H1 (cell line): ENCODE data around the gene PHYHD1. TPM values are rescaled to one million over a fixed set of nuclear protein-coding genes. Genes with fewer than 3 reads are reported as not detected.

Experiments
- CTCF ChIA-PET: fragments of 300-600 bp; sonication (Branson Sonifier 250); formaldehyde crosslinking; loops from one replicate; lab custom pipeline; 2021; ENCODE audit not compliant: partially characterized antibody; lab: Charles Lee
- POLR2A ChIA-PET: fragments of 300-600 bp; sonication (Branson Sonifier 250); formaldehyde crosslinking; loops from one replicate; lab custom pipeline; 2021; ENCODE audit warnings: inconsistent platforms; ENCODE audit not compliant: partially characterized antibody; lab: Charles Lee
- DNase-seq, 2 experiments: peaks; one replicate each; pipeline versions ENCODE4 v3.0.0 to v3.0.0-alpha.2; 2010 to 2022; ENCODE audit warnings: low spot score in 2 of 2, low read depth in 1 of 2, mixed read lengths in 1 of 2
- FAIRE-seq: peaks from 2 replicates; lab custom pipeline; 2011; peaks lifted over from hg19 to GRCh38; lab: Jason Lieb, UNC
- H2AFZ ChIP-seq: 2 replicates; pipeline ENCODE4 v1.8.1; 2012; ENCODE audit warnings: low read length, inconsistent platforms
- H2AK5ac ChIP-seq: 2 replicates; pipeline ENCODE4 v1.6.1; 2013; ENCODE audit warnings: low read depth, low read length
- H2BK120ac ChIP-seq: replicated peaks from 2 replicates; pipeline ENCODE3; 2013; ENCODE audit warnings: low read depth, low read length, inconsistent platforms
- H2BK12ac ChIP-seq: 2 replicates; pipeline ENCODE4 v1.6.1; 2013; ENCODE audit warnings: low read depth, low read length
- H2BK15ac ChIP-seq: 2 replicates; pipeline ENCODE4 v1.6.1; 2013; ENCODE audit warnings: low read length
- H2BK20ac ChIP-seq: 2 replicates; pipeline ENCODE4 v1.6.1; 2013; ENCODE audit warnings: low read length
- H2BK5ac ChIP-seq: 2 replicates; pipeline ENCODE4 v1.6.1; 2013; ENCODE audit warnings: low read depth, low read length
- H3K14ac ChIP-seq: 2 replicates; pipeline ENCODE4 v1.6.1; 2013; ENCODE audit warnings: inconsistent platforms; ENCODE audit not compliant: insufficient read length
- H3K18ac ChIP-seq: 2 replicates; pipeline ENCODE4 v1.6.1; 2013; ENCODE audit warnings: low read length; ENCODE audit errors: extremely low read depth
- H3K23ac ChIP-seq: 2 replicates; pipeline ENCODE4 v1.6.1; 2013; ENCODE audit warnings: inconsistent platforms; ENCODE audit not compliant: insufficient read length
- H3K23me2 ChIP-seq: 2 replicates; pipeline ENCODE4 v1.6.1; 2013; ENCODE audit warnings: low read depth, low read length
- H3K27ac ChIP-seq: 2 replicates; pipeline ENCODE4 v1.6.1; 2011; ENCODE audit warnings: low read depth, low read length, inconsistent platforms
- H3K27me3 ChIP-seq, 4 experiments: replicated peaks in 1 of 4; 1 replicate in 1 of 4; 2 replicates in 3 of 4; pipeline versions ENCODE4 v1.6.1 to v1.8.1; 2011 to 2013; ENCODE audit warnings: low read length in 3 of 4, mild to moderate bottlenecking in 3 of 4, inconsistent platforms in 2 of 4, mixed read lengths in 2 of 4, moderate library complexity in 1 of 4; ENCODE audit not compliant: control insufficient read depth in 3 of 4, insufficient read depth in 3 of 4; ENCODE audit errors: extremely low read depth in 1 of 4
- H3K36me3 ChIP-seq, 4 experiments: 2 replicates each; pipeline versions ENCODE4 v1.6.1 to v1.8.1; 2011 to 2013; ENCODE audit warnings: mild to moderate bottlenecking in 4 of 4, low read length in 3 of 4, moderate library complexity in 2 of 4, control low read depth in 1 of 4, inconsistent platforms in 1 of 4; ENCODE audit not compliant: insufficient read depth in 4 of 4, control insufficient read depth in 2 of 4
- H3K4ac ChIP-seq: replicated peaks from 2 replicates; pipeline ENCODE3; 2013; ENCODE audit warnings: low read length, low read depth, mixed read lengths, inconsistent platforms; ENCODE audit not compliant: insufficient read length
- H3K4me1 ChIP-seq, 4 experiments: replicated peaks in 1 of 4; 1 replicate in 1 of 4; 2 replicates in 3 of 4; pipeline versions ENCODE4 v1.6.1 to v1.8.1; 2011 to 2013; ENCODE audit warnings: low read length in 3 of 4, inconsistent platforms in 2 of 4, mixed read lengths in 1 of 4; ENCODE audit not compliant: insufficient read depth in 4 of 4, control insufficient read depth in 3 of 4
- H3K4me2 ChIP-seq, 2 experiments: 2 replicates each; pipeline versions ENCODE4 v1.6.1 to v1.8.1; 2011 to 2013; ENCODE audit warnings: low read depth in 2 of 2, low read length in 2 of 2, control low read depth in 1 of 2, inconsistent platforms in 1 of 2, mild to moderate bottlenecking in 1 of 2; ENCODE audit not compliant: insufficient read depth in 1 of 2
- H3K4me3 ChIP-seq, 4 experiments: fragments of 200-600, 300-600 bp in 1 of 4; sonication (generic), shearing (Covaris generic), sonication (Bioruptor Twin) in 1 of 4; 2 replicates each; pipeline versions ENCODE4 v1.5.1 to v1.8.1; 2011 to 2016; ENCODE audit warnings: low read length in 4 of 4, low read depth in 3 of 4, control low read depth in 2 of 4, inconsistent platforms in 2 of 4, mild to moderate bottlenecking in 2 of 4, mixed read lengths in 1 of 4, moderate library complexity in 1 of 4; ENCODE audit not compliant: insufficient read depth in 2 of 4; ENCODE audit errors: extremely low read depth in 1 of 4
- H3K56ac ChIP-seq: replicated peaks from 2 replicates; pipeline ENCODE3; 2013; ENCODE audit warnings: low read depth, mild to moderate bottlenecking, mixed read lengths, low read length, inconsistent platforms; ENCODE audit not compliant: insufficient read length
- H3K79me1 ChIP-seq: 2 replicates; pipeline ENCODE4 v1.6.1; 2013; ENCODE audit warnings: low read depth, low read length, control low read depth
- H3K79me2 ChIP-seq, 2 experiments: 2 replicates each; pipeline versions ENCODE4 v1.6.1 to v1.8.1; 2012 to 2013; ENCODE audit warnings: low read length in 2 of 2, mild to moderate bottlenecking in 2 of 2, inconsistent platforms in 1 of 2; ENCODE audit not compliant: insufficient read depth in 2 of 2, control insufficient read depth in 1 of 2
- H3K9ac ChIP-seq, 4 experiments: replicated peaks in 1 of 4; 1 replicate in 1 of 4; 2 replicates in 3 of 4; pipeline versions ENCODE4 v1.6.1 to v1.8.1; 2011 to 2013; ENCODE audit warnings: low read depth in 3 of 4, low read length in 3 of 4, control low read depth in 2 of 4, mild to moderate bottlenecking in 2 of 4, moderate library complexity in 2 of 4, inconsistent platforms in 1 of 4; ENCODE audit errors: extremely low read depth in 1 of 4
- H3K9me3 ChIP-seq, 2 experiments: 2 replicates each; pipeline versions ENCODE4 v1.6.1 to v1.8.1; 2012 to 2013; ENCODE audit warnings: mild to moderate bottlenecking in 2 of 2, moderate library complexity in 2 of 2, control low read depth in 1 of 2, inconsistent platforms in 1 of 2, low read depth in 1 of 2, low read length in 1 of 2, mixed read lengths in 1 of 2; ENCODE audit not compliant: insufficient read depth in 2 of 2
- H4K20me1 ChIP-seq, 2 experiments: replicated peaks in 1 of 2; 2 replicates each; pipeline versions ENCODE3 to v1.8.1; 2011 to 2013; ENCODE audit warnings: inconsistent platforms in 2 of 2, low read length in 2 of 2, mild to moderate bottlenecking in 1 of 2; ENCODE audit not compliant: insufficient read depth in 2 of 2, control insufficient read depth in 1 of 2
- H4K5ac ChIP-seq: 2 replicates; pipeline ENCODE4 v1.6.1; 2013; ENCODE audit warnings: low read length, low read depth, mixed read lengths, inconsistent platforms; ENCODE audit not compliant: insufficient read length
- H4K8ac ChIP-seq: 2 replicates; pipeline ENCODE4 v1.8.0; 2013; ENCODE audit warnings: mild to moderate bottlenecking, moderate library complexity, low read length, inconsistent platforms; ENCODE audit not compliant: insufficient read depth; ENCODE audit errors: extremely low read depth
- H4K91ac ChIP-seq: replicated peaks from 2 replicates; pipeline ENCODE3; 2013; ENCODE audit warnings: low read length, mixed read lengths, inconsistent platforms; ENCODE audit not compliant: insufficient read length
- CBX8 ChIP-seq: fragments of 300-800, 300-1000 bp; sonication (generic); IDR thresholded peaks from 2 replicates; pipeline ENCODE4 v1.7.1; 2016; ENCODE audit warnings: low read depth, low read length, borderline replicate concordance
- EP300 ChIP-seq, 2 experiments: IDR thresholded peaks; 1 replicate in 1 of 2; 2 replicates in 1 of 2; pipeline ENCODE4 v1.6.1; 2011 to 2012; ENCODE audit warnings: low read depth in 2 of 2, low read length in 2 of 2, mild to moderate bottlenecking in 2 of 2, borderline replicate concordance in 1 of 2, inconsistent platforms in 1 of 2, moderate library complexity in 1 of 2
- JUN ChIP-seq: IDR thresholded peaks from 2 replicates; pipeline ENCODE4 v1.6.1; 2011; ENCODE audit warnings: low read depth, mild to moderate bottlenecking, improper control_type of control experiment, low read length
- PHF8 ChIP-seq: fragments of 200-600 bp; sonication (generic); conservative IDR thresholded peaks from 2 replicates; pipeline ENCODE4 v1.7.1; 2012; ENCODE audit warnings: low read depth, mild to moderate bottlenecking, inconsistent platforms, low read length, moderate library complexity
- POLR2A ChIP-seq, 2 experiments: IDR thresholded peaks; 1 replicate in 1 of 2; 2 replicates in 1 of 2; pipeline ENCODE4 v1.6.1; 2011; ENCODE audit warnings: low read depth in 2 of 2, low read length in 2 of 2, mild to moderate bottlenecking in 2 of 2; ENCODE audit errors: control extremely low read depth in 1 of 2
- RBBP5 ChIP-seq: IDR thresholded peaks from 2 replicates; pipeline ENCODE4 v1.7.1; 2012; ENCODE audit warnings: low read depth, mild to moderate bottlenecking, inconsistent platforms, low read length, moderate library complexity, borderline replicate concordance
- RFX5 ChIP-seq: IDR thresholded peaks from 2 replicates; pipeline ENCODE4 v1.6.1; 2011; ENCODE audit warnings: low read depth, low read length, improper control_type of control experiment, borderline replicate concordance
- SIX5 ChIP-seq: IDR thresholded peaks from 2 replicates; pipeline ENCODE4 v1.6.1; 2011; ENCODE audit warnings: mild to moderate bottlenecking, low read depth, low read length
- TEAD4 ChIP-seq: IDR thresholded peaks from 2 replicates; pipeline ENCODE4 v1.6.1; 2012; ENCODE audit warnings: low read depth, low read length, inconsistent platforms, mixed read lengths
- YY1 ChIP-seq: IDR thresholded peaks from 2 replicates; pipeline ENCODE4 v1.6.1; 2011; ENCODE audit warnings: low read depth, mild to moderate bottlenecking, low read length
- ZNF274 ChIP-seq: IDR thresholded peaks from 2 replicates; pipeline ENCODE4 v1.7.0; 2012; ENCODE audit warnings: low read length, borderline replicate concordance; ENCODE audit errors: extremely low read depth
- WGBS, 2 experiments: shearing (Covaris generic) in 1 of 2; methylation state at CpG; one replicate each; pipeline versions ENCODE4 v1.1.6 to v1.1.7; 2013 to 2015; ENCODE audit warnings: low lambda C conversion rate in 2 of 2, mixed read lengths in 2 of 2, inconsistent platforms in 1 of 2, low coverage in 1 of 2, missing lambda C conversion rate in 1 of 2; ENCODE audit not compliant: insufficient replicate concordance in 2 of 2, insufficient coverage in 1 of 2, insufficient read length in 1 of 2; ENCODE audit errors: extremely low coverage in 1 of 2, missing lambda C conversion rate in 1 of 2; 5-methylcytosine and 5-hydroxymethylcytosine counted together
- polyA plus RNA-seq, 7 experiments: library from polyadenylated mRNA; depleted of rRNA in 3 of 7; stranded (reverse) in 5 of 7; unstranded in 2 of 7; fragments of >200 nt in 5 of 7; fragments of 200-250 nt in 2 of 7; gene quantifications; 1 replicate in 5 of 7; 2 replicates in 1 of 7; 4 replicates in 1 of 7; pipeline versions ENCODE4 v1.2.1 to v1.2.3, GENCODE V29; 2011 to 2013; ENCODE audit warnings: missing spikeins in 2 of 7, mixed read lengths in 2 of 7
- total RNA-seq: library from RNA; stranded (reverse); fragmentation: NEBNext Ultra II Directional; extraction: Animal tissue kit (Norgen Biotek cat#: 25700); gene quantifications from 2 replicates; pipeline ENCODE4 v1.2.1, GENCODE V29; 2021
- TF ChIP-seq, protein P1 (sequence below): IDR thresholded peaks from 2 replicates; pipeline ENCODE4 v1.6.1; 2011; ENCODE audit warnings: low read depth, mild to moderate bottlenecking, low read length; ENCODE audit not compliant: insufficient read depth

The PHYHD1 gene
- total and polyA plus RNA-seq, 2 of the 8 experiments (the other 6 are each of a cell fraction or from before 2014, with no cell fraction given) = 14.1 to 25.6 TPM

DNA sequence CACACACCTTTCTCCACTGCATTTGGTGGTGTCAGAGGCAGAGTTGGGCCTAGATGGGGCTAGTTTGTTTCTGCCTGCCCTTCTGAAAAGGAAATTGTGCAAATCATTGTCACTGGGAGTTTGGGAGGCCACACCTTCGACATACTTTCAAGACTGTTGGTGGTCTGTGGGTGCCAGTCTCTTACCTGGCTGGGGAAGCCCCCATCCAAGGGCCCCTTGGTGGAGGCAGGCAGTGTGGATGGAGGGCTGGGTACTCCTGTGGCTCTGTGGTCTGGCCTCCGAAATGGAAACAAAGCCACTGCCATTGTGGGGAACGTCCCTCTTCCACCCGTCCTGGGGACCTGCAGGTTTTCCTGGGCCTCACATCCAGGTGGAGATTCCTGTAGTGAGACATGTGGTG, 10.9 kb upstream of the PHYHD1 start:
- Histone ChIP-seq H3K18ac (no peak overlapping the region), H4K8ac (no peak overlapping the region), H3K4me2 (no peak overlapping the region), H4K20me1 (peaks cover 30% of the 10 kb centered on the region in 2 experiments), H3K23ac (no peak overlapping the region), H3K4me1 (peaks cover 0 to 24% (median 18%) of the 10 kb centered on the region in 4 experiments; a peak in 6 of 7 replicates), H3K9ac (no peak overlapping the region), H3K79me2 (peaks cover 0 to 69% of the 10 kb centered on the region in 2 experiments; a peak in 2 of 4 replicates), H4K91ac (no peak overlapping the region), H2BK12ac (no peak overlapping the region), H3K79me1 (peaks cover 15% of the 10 kb centered on the region), H3K4me3 (no peak overlapping the region), H3K4ac (no peak overlapping the region), H2AFZ (no peak overlapping the region), H2BK5ac (no peak overlapping the region; the same call in 1 of the 2 replicates), H3K56ac (no peak overlapping the region), H2BK20ac (no peak overlapping the region), H3K27ac (no peak overlapping the region; the same call in 1 of the 2 replicates), H2AK5ac (no peak overlapping the region), H3K27me3 (no peaks in the 10 kb centered on the region), H2BK15ac (no peak overlapping the region), H3K36me3 (peaks cover 18 to 44% (median 35%) of the 10 kb centered on the region in 4 experiments; a peak in 7 of 8 replicates), H2BK120ac (no peak overlapping the region), H3K14ac (no peak overlapping the region), H3K9me3 (no peaks in the 10 kb centered on the region), H3K23me2 (no peaks in the 10 kb centered on the region), H4K5ac (no peak overlapping the region)
- FAIRE-seq = no peak
- DNase-seq = no peak
- POLR2A ChIA-PET = interaction anchor here (0.9 to 4.3 kb wide), 2 partner anchors 11 to 27 kb away, joined by 4 to 14 read pairs; partner anchors contain the start of gene PHYHD1
- CTCF ChIA-PET = interaction anchor here (1.7 to 3.2 kb wide), 4 partner anchors 13 to 19 kb away, joined by 7 to 24 read pairs (median 12); no protein-coding TSS in a partner anchor
- WGBS, 2 experiments = 91% methylated on average over 4 of the region's 4 CpGs; no CpG with 5 or more reads in 1 of the 2 experiments
- TF ChIP-seq, protein P1, sequence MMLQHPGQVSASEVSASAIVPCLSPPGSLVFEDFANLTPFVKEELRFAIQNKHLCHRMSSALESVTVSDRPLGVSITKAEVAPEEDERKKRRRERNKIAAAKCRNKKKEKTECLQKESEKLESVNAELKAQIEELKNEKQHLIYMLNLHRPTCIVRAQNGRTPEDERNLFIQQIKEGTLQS = no peak
- TF ChIP-seq ZNF274 (no peak), YY1 (no peak), RBBP5 (no peak), CBX8 (no peak), POLR2A (IDR thresholded peaks at IDR 0.05; ENCODE audit: control extremely low read depth in 1 of 2, low read depth in 2 of 2, low read length in 2 of 2) (no peak), PHF8 (no peak), SIX5 (no peak), TEAD4 (no peak), EP300 (IDR thresholded peaks at IDR 0.05; ENCODE audit: borderline replicate concordance in 1 of 2, low read depth in 2 of 2, low read length in 2 of 2) (no peak), RFX5 (no peak), JUN (no peak)
